ENCODE data around the gene COPZ1. TPM values are rescaled to one million over a fixed set of nuclear protein-coding genes. Genes with fewer than 3 reads are reported as not detected.

Gene COPZ1
- total and polyA plus RNA-seq, 9 of the 15 experiments (the other 6 are each of a cell fraction or from before 2014, with no cell fraction given), result 137 to 487 (median 233) TPM

DNA sequence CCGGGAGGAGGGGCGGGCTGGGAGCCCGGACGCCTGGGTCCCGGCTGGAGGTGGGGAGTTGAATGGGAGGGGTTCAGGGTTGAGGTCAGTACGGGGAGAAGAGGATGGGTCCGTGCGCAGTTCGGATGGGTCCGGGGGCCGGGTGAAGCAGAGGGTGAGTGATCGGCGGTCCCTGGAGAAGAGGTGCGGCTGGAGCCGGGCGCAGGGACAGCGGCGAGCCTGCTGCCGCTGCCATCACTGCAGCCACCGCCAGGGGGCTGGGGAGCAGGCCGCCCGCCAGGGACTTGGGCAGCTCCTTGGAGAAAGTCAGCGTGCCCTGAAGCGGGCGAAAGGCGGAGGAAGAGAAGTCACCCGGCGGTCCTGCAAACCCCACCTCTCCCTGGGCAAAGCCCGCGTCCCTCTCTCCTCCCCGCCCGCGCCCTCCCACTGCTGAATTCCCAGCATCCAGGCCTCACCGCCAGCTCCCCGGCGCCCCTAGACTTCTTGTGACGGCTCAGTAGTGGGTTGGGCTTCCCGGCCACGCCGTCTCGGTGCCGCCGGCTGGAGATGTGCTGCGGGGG, 45.3 kb downstream of the COPZ1 start (continued):
- TF ChIP-seq, protein P1, sequence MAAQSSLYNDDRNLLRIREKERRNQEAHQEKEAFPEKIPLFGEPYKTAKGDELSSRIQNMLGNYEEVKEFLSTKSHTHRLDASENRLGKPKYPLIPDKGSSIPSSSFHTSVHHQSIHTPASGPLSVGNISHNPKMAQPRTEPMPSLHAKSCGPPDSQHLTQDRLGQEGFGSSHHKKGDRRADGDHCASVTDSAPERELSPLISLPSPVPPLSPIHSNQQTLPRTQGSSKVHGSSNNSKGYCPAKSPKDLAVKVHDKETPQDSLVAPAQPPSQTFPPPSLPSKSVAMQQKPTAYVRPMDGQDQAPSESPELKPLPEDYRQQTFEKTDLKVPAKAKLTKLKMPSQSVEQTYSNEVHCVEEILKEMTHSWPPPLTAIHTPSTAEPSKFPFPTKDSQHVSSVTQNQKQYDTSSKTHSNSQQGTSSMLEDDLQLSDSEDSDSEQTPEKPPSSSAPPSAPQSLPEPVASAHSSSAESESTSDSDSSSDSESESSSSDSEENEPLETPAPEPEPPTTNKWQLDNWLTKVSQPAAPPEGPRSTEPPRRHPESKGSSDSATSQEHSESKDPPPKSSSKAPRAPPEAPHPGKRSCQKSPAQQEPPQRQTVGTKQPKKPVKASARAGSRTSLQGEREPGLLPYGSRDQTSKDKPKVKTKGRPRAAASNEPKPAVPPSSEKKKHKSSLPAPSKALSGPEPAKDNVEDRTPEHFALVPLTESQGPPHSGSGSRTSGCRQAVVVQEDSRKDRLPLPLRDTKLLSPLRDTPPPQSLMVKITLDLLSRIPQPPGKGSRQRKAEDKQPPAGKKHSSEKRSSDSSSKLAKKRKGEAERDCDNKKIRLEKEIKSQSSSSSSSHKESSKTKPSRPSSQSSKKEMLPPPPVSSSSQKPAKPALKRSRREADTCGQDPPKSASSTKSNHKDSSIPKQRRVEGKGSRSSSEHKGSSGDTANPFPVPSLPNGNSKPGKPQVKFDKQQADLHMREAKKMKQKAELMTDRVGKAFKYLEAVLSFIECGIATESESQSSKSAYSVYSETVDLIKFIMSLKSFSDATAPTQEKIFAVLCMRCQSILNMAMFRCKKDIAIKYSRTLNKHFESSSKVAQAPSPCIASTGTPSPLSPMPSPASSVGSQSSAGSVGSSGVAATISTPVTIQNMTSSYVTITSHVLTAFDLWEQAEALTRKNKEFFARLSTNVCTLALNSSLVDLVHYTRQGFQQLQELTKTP (IDR thresholded peaks at IDR 0.05; ENCODE audit: low read depth in 1 of 2, partially characterized antibody in 2 of 2), result no peak
- TF ChIP-seq, protein P2, sequence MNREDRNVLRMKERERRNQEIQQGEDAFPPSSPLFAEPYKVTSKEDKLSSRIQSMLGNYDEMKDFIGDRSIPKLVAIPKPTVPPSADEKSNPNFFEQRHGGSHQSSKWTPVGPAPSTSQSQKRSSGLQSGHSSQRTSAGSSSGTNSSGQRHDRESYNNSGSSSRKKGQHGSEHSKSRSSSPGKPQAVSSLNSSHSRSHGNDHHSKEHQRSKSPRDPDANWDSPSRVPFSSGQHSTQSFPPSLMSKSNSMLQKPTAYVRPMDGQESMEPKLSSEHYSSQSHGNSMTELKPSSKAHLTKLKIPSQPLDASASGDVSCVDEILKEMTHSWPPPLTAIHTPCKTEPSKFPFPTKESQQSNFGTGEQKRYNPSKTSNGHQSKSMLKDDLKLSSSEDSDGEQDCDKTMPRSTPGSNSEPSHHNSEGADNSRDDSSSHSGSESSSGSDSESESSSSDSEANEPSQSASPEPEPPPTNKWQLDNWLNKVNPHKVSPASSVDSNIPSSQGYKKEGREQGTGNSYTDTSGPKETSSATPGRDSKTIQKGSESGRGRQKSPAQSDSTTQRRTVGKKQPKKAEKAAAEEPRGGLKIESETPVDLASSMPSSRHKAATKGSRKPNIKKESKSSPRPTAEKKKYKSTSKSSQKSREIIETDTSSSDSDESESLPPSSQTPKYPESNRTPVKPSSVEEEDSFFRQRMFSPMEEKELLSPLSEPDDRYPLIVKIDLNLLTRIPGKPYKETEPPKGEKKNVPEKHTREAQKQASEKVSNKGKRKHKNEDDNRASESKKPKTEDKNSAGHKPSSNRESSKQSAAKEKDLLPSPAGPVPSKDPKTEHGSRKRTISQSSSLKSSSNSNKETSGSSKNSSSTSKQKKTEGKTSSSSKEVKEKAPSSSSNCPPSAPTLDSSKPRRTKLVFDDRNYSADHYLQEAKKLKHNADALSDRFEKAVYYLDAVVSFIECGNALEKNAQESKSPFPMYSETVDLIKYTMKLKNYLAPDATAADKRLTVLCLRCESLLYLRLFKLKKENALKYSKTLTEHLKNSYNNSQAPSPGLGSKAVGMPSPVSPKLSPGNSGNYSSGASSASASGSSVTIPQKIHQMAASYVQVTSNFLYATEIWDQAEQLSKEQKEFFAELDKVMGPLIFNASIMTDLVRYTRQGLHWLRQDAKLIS (CRISPR knock-in tag; IDR thresholded peaks at IDR 0.05), result 0 out of 2 replicates have a peak, but pooled peaks have one; percentile 35
- TF ChIP-seq GATAD2B (IDR thresholded peaks at IDR 0.05; ENCODE audit: borderline replicate concordance) (peak; percentile 83), CBX8 (IDR thresholded peaks at IDR 0.05; ENCODE audit: borderline replicate concordance, extremely low read depth, low read depth, low read length, poor library complexity, severe bottlenecking) (no peak), HNRNPH1 (optimal IDR thresholded peaks at IDR 0.05; ENCODE audit: low read depth, low read length) (no peak), ZNF274 (IDR thresholded peaks at IDR 0.05; ENCODE audit: borderline replicate concordance, low read depth, low read length) (no peak), HDAC3 (IDR thresholded peaks at IDR 0.05; ENCODE audit: borderline replicate concordance, partially characterized antibody) (no peak), ZNF830 (CRISPR knock-in tag; IDR thresholded peaks at IDR 0.05) (no peak), KAT8 (IDR thresholded peaks at IDR 0.05; ENCODE audit: low read depth) (no peak), HDGF (IDR thresholded peaks at IDR 0.05) (no peak)
- TF ChIP-seq, protein P3, sequence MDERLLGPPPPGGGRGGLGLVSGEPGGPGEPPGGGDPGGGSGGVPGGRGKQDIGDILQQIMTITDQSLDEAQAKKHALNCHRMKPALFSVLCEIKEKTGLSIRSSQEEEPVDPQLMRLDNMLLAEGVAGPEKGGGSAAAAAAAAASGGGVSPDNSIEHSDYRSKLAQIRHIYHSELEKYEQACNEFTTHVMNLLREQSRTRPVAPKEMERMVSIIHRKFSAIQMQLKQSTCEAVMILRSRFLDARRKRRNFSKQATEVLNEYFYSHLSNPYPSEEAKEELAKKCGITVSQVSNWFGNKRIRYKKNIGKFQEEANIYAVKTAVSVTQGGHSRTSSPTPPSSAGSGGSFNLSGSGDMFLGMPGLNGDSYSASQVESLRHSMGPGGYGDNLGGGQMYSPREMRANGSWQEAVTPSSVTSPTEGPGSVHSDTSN (CRISPR knock-in tag; IDR thresholded peaks at IDR 0.05; ENCODE audit: low read depth), result no peak
- TF ChIP-seq, protein P3 (tag; conservative IDR thresholded peaks at IDR 0.05; ENCODE audit: low read depth), result no peak
- TF ChIP-seq, protein P4, sequence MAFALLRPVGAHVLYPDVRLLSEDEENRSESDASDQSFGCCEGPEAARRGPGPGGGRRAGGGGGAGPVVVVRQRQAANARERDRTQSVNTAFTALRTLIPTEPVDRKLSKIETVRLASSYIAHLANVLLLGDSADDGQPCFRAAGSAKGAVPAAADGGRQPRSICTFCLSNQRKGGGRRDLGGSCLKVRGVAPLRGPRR (CRISPR knock-in tag; IDR thresholded peaks at IDR 0.05), result no peak
- TF ChIP-seq, protein P5, sequence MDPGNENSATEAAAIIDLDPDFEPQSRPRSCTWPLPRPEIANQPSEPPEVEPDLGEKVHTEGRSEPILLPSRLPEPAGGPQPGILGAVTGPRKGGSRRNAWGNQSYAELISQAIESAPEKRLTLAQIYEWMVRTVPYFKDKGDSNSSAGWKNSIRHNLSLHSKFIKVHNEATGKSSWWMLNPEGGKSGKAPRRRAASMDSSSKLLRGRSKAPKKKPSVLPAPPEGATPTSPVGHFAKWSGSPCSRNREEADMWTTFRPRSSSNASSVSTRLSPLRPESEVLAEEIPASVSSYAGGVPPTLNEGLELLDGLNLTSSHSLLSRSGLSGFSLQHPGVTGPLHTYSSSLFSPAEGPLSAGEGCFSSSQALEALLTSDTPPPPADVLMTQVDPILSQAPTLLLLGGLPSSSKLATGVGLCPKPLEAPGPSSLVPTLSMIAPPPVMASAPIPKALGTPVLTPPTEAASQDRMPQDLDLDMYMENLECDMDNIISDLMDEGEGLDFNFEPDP (CRISPR knock-in tag; IDR thresholded peaks at IDR 0.05), result no peak
